Measurements from ENCODE around the gene ARHGAP18.

ARHGAP18 gene

DNA sequence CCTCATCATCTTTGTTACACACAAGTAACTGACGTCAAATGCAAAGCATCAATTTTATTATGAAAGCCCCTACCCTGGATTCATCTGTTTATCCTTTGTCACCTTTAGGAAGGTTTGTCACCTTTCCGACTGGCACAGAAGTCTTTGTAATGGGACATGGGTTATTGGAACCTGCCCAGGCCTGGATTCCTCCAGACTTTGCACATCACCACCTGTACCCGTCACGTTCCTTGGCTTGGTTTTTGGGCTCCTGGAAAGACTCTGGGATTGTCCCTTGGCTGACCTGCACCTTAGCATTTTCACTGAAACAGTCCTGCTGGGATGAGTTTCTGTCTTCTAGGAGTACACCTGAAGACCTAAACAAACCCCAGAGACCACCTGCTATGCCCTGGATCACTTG, 15.4 kb upstream of the ARHGAP18 start:
- Histone ChIP-seq H2BK12ac (ENCODE audit: low read length) (no peak overlapping the region), H4K12ac (ENCODE audit: low read depth, low read length) (no peak overlapping the region), H3K79me2 (ENCODE audit: control insufficient read depth, insufficient read depth, low read length, poor library complexity) (no peaks in the 10 kb centered on the region), H3K36me3 (ENCODE audit: control insufficient read depth in 1 of 2, insufficient read depth in 2 of 2, low read length in 2 of 2) (no peaks in the 10 kb centered on the region), H3K9ac (ENCODE audit: low read length) (no peak overlapping the region), H3K79me1 (ENCODE audit: low read length) (no peaks in the 10 kb centered on the region), H3K27ac (ENCODE audit: low read depth, low read length) (no peak overlapping the region), H3K18ac (ENCODE audit: low read length) (no peak overlapping the region), H4K91ac (ENCODE audit: low read depth, low read length) (no peak overlapping the region), H3K14ac (ENCODE audit: low read length) (no peak overlapping the region), H2AFZ (ENCODE audit: insufficient read depth, low read length, poor library complexity) (no peak overlapping the region), H2BK120ac (ENCODE audit: insufficient read depth, low read length, poor library complexity) (no peak overlapping the region), H3K4me2 (ENCODE audit: low read length) (no peak overlapping the region), H2AK5ac (ENCODE audit: low read length) (no peak overlapping the region), H3K4me3 (ENCODE audit: low read depth, low read length) (no peak overlapping the region), H4K8ac (ENCODE audit: low read depth, low read length) (no peak overlapping the region), H3K9me3 (ENCODE audit: insufficient read depth, low read depth, low read length) (no peaks in the 10 kb centered on the region), H3K27me3 (ENCODE audit: insufficient read depth, low read length) (no peaks in the 10 kb centered on the region), H2BK5ac (ENCODE audit: low read depth, low read length, poor library complexity) (no peak overlapping the region), H3K4me1 (ENCODE audit: control insufficient read depth in 1 of 2, insufficient read depth in 2 of 2, low read length in 2 of 2) (no peaks in the 10 kb centered on the region), H3K23ac (ENCODE audit: low read length) (peak overlapping the region; percentile 53), H3K4ac (ENCODE audit: low read depth, low read length) (no peak overlapping the region)
- DNase-seq = no peak
- WGBS (ENCODE audit: extremely low coverage, insufficient coverage, insufficient read length) = no CpG with 5 or more reads among the region's 4 CpGs

DNA sequence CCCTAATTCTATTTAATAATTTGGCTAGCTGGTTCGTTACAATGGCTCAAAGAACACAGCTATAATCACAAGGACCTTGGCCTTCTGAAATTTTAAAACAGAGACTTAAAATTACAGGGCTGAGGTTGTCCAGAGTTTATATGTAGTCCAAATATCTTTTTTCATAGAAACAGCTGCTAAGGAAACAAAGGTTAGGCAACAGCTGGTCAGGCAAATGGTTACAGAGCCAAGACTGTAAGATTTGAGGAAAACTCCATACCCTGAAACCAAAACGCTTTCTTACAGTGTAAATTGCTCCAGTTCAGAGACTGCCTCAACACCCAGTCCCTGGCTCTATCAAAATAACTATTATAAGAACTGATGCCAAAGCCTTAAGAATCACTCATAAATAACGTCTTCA, 9.7 kb upstream of the ARHGAP18 start:
- H3K18ac ChIP-seq (ENCODE audit: low read length) = no peak overlapping the region
- no peak overlapping the region for H3K4me2 ChIP-seq (ENCODE audit: low read length)
- H3K4ac ChIP-seq (ENCODE audit: low read depth, low read length) = no peak overlapping the region
- H2BK12ac ChIP-seq (ENCODE audit: low read length) = no peak overlapping the region
- no peaks in the 10 kb centered on the region for H3K27me3 ChIP-seq (ENCODE audit: insufficient read depth, low read length)
- no peak overlapping the region for H4K12ac ChIP-seq (ENCODE audit: low read depth, low read length)
- no peak overlapping the region for H2BK120ac ChIP-seq (ENCODE audit: insufficient read depth, low read length, poor library complexity)
- no peak overlapping the region for H4K8ac ChIP-seq (ENCODE audit: low read depth, low read length)
- H3K4me3 ChIP-seq (ENCODE audit: low read depth, low read length) = no peak overlapping the region
- H3K9ac ChIP-seq (ENCODE audit: low read length) = no peak overlapping the region
- H3K23ac ChIP-seq (ENCODE audit: low read length) = no peak overlapping the region
- H3K79me2 ChIP-seq (ENCODE audit: control insufficient read depth, insufficient read depth, low read length, poor library complexity) = no peaks in the 10 kb centered on the region
- peaks cover 0 to 2% of the 10 kb centered on the region in 2 experiments for H3K4me1 ChIP-seq (ENCODE audit: control insufficient read depth in 1 of 2, insufficient read depth in 2 of 2, low read length in 2 of 2)
- H2AK5ac ChIP-seq (ENCODE audit: low read length) = no peak overlapping the region
- no peak overlapping the region for H2BK5ac ChIP-seq (ENCODE audit: low read depth, low read length, poor library complexity)
- no peak overlapping the region for H3K14ac ChIP-seq (ENCODE audit: low read length)
- no peak overlapping the region for H3K27ac ChIP-seq (ENCODE audit: low read depth, low read length)
- 100% methylated on average over 1 of the region's 3 CpGs for WGBS (ENCODE audit: extremely low coverage, insufficient coverage, insufficient read length)
- H3K36me3 ChIP-seq (ENCODE audit: control insufficient read depth in 1 of 2, insufficient read depth in 2 of 2, low read length in 2 of 2) = no peaks in the 10 kb centered on the region
- no peak overlapping the region for H4K91ac ChIP-seq (ENCODE audit: low read depth, low read length)
- no peak for DNase-seq
- H3K79me1 ChIP-seq (ENCODE audit: low read length) = no peaks in the 10 kb centered on the region
- no peaks in the 10 kb centered on the region for H3K9me3 ChIP-seq (ENCODE audit: insufficient read depth, low read depth, low read length)
- no peak overlapping the region for H2AFZ ChIP-seq (ENCODE audit: insufficient read depth, low read length, poor library complexity)

DNA sequence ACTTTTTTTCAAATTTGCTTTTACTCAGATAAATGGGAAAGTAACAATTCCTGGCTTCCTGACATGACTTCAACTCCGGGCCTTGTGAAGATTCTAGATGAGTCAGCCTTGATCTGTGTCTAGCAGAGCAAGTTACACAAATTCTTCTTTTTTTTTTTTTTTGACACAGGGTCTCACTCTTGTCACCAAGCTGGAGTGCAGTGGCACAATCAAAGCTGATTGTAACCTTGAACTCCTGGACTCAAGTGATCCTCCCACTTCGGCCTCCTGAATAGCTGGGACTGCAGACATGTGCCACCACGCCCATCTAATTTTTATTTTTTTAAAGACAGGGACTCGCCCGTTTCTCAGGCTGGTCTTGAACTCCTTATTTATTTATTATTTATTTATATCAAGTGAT, 7.3 kb upstream of the ARHGAP18 start:
- H2AFZ ChIP-seq (ENCODE audit: insufficient read depth, low read length, poor library complexity) = no peak overlapping the region
- H4K12ac ChIP-seq (ENCODE audit: low read depth, low read length) = no peak overlapping the region
- H3K18ac ChIP-seq (ENCODE audit: low read length) = no peak overlapping the region
- H3K79me1 ChIP-seq (ENCODE audit: low read length) = no peaks in the 10 kb centered on the region
- H4K8ac ChIP-seq (ENCODE audit: low read depth, low read length) = no peak overlapping the region
- H2BK120ac ChIP-seq (ENCODE audit: insufficient read depth, low read length, poor library complexity) = no peak overlapping the region
- H3K4me2 ChIP-seq (ENCODE audit: low read length) = no peak overlapping the region
- H2BK12ac ChIP-seq (ENCODE audit: low read length) = no peak overlapping the region
- no peak overlapping the region for H4K91ac ChIP-seq (ENCODE audit: low read depth, low read length)
- WGBS (ENCODE audit: extremely low coverage, insufficient coverage, insufficient read length) = no CpG with 5 or more reads among the region's 5 CpGs
- H3K27me3 ChIP-seq (ENCODE audit: insufficient read depth, low read length) = no peaks in the 10 kb centered on the region
- no peaks in the 10 kb centered on the region for H3K79me2 ChIP-seq (ENCODE audit: control insufficient read depth, insufficient read depth, low read length, poor library complexity)
- H3K4me3 ChIP-seq (ENCODE audit: low read depth, low read length) = no peak overlapping the region
- H3K4ac ChIP-seq (ENCODE audit: low read depth, low read length) = no peak overlapping the region
- H3K9ac ChIP-seq (ENCODE audit: low read length) = no peak overlapping the region
- H3K14ac ChIP-seq (ENCODE audit: low read length) = no peak overlapping the region
- no peaks in the 10 kb centered on the region for H3K36me3 ChIP-seq (ENCODE audit: control insufficient read depth in 1 of 2, insufficient read depth in 2 of 2, low read length in 2 of 2)
- DNase-seq = peak in 1 of 2 donors; percentile 29
- H2BK5ac ChIP-seq (ENCODE audit: low read depth, low read length, poor library complexity) = no peak overlapping the region
- no peak overlapping the region for H3K27ac ChIP-seq (ENCODE audit: low read depth, low read length)
- no peaks in the 10 kb centered on the region for H3K9me3 ChIP-seq (ENCODE audit: insufficient read depth, low read depth, low read length)
- no peak overlapping the region for H2AK5ac ChIP-seq (ENCODE audit: low read length)
- H3K4me1 ChIP-seq (ENCODE audit: control insufficient read depth in 1 of 2, insufficient read depth in 2 of 2, low read length in 2 of 2) = peaks cover 0 to 2% of the 10 kb centered on the region in 2 experiments
- no peak overlapping the region for H3K23ac ChIP-seq (ENCODE audit: low read length)

DNA sequence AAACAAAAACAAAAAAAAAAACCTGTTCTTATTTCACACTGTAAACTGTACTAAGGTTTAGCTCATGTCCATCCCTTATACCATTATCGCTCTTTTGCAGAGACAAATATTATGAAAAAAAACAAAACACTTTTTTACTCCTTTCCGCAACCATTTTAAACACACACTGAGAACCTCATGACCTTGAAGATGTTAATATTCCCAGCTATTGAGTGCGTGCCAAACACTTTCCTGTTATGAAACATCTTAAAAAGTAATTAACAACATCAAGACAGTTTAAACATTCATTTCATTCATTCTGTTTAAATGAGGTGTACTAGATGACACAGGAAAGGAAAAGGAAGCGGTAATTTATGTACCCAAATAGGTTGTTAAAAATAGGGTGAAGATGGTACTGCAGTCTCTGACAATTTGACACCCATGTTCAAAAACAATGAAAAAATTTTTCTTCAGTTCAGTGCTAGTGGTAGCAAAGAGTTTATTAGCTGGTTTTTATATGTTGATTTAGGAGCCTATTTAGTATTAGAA, 3.9 kb upstream of the ARHGAP18 start:
- Histone ChIP-seq H3K79me2 (ENCODE audit: control insufficient read depth, insufficient read depth, low read length, poor library complexity) (peaks cover 2% of the 10 kb centered on the region), H3K27ac (ENCODE audit: low read depth, low read length) (no peak overlapping the region), H2BK12ac (ENCODE audit: low read length) (no peak overlapping the region), H3K14ac (ENCODE audit: low read length) (no peak overlapping the region), H3K4ac (ENCODE audit: low read depth, low read length) (no peak overlapping the region), H4K12ac (ENCODE audit: low read depth, low read length) (no peak overlapping the region), H4K8ac (ENCODE audit: low read depth, low read length) (no peak overlapping the region), H3K9ac (ENCODE audit: low read length) (no peak overlapping the region), H3K9me3 (ENCODE audit: insufficient read depth, low read depth, low read length) (no peaks in the 10 kb centered on the region), H2BK5ac (ENCODE audit: low read depth, low read length, poor library complexity) (no peak overlapping the region), H2AK5ac (ENCODE audit: low read length) (no peak overlapping the region), H3K79me1 (ENCODE audit: low read length) (peaks cover 2% of the 10 kb centered on the region), H2AFZ (ENCODE audit: insufficient read depth, low read length, poor library complexity) (no peak overlapping the region), H3K23ac (ENCODE audit: low read length) (no peak overlapping the region), H3K36me3 (ENCODE audit: control insufficient read depth in 1 of 2, insufficient read depth in 2 of 2, low read length in 2 of 2) (no peaks in the 10 kb centered on the region), H3K4me2 (ENCODE audit: low read length) (no peak overlapping the region), H2BK120ac (ENCODE audit: insufficient read depth, low read length, poor library complexity) (no peak overlapping the region), H4K91ac (ENCODE audit: low read depth, low read length) (no peak overlapping the region), H3K4me3 (ENCODE audit: low read depth, low read length) (no peak overlapping the region), H3K4me1 (ENCODE audit: control insufficient read depth in 1 of 2, insufficient read depth in 2 of 2, low read length in 2 of 2) (peaks cover 0 to 2% of the 10 kb centered on the region in 2 experiments), H3K27me3 (ENCODE audit: insufficient read depth, low read length) (no peaks in the 10 kb centered on the region), H3K18ac (ENCODE audit: low read length) (no peak overlapping the region)
- WGBS (ENCODE audit: extremely low coverage, insufficient coverage, insufficient read length) = 100% methylated on average over 2 of the region's 4 CpGs
- no peak for DNase-seq

Measured in trophoblast cell (in vitro differentiated cells and primary cell).